SK-N-SH (cell line): Measurements from ENCODE around the gene HSP90AA1.

Source experiments
- CTCF ChIP-seq: fragments of 200-600 bp; sonication (generic); IDR thresholded peaks from 2 replicates; pipeline ENCODE4 v1.6.1; 2017; ENCODE audit warnings: antibody characterized with exemption, mild to moderate bottlenecking, moderate library complexity
- EP300 ChIP-seq, 2 experiments: IDR thresholded peaks; 2 replicates each; pipeline versions ENCODE4 v1.4.0 to v1.6.1; 2012; ENCODE audit warnings: borderline replicate concordance in 1 of 2, low read depth in 1 of 2, low read length in 1 of 2
- GATA2 ChIP-seq: sonication (generic); formaldehyde crosslinking; IDR thresholded peaks from 2 replicates; pipeline ENCODE4 v1.5.0; 2020; ENCODE audit warnings: mild to moderate bottlenecking, missing genetic modification reagents
- MAX ChIP-seq: IDR thresholded peaks from 2 replicates; pipeline ENCODE4 v1.4.0; 2012; ENCODE audit warnings: low read depth
- NRF1 ChIP-seq: IDR thresholded peaks from 2 replicates; pipeline ENCODE4 v1.6.1; 2012; ENCODE audit warnings: low read depth, mild to moderate bottlenecking, low read length
- POLR2AphosphoS5 ChIP-seq: IDR thresholded peaks from 2 replicates; pipeline ENCODE4 v1.6.1; 2012; ENCODE audit warnings: low read depth, low read length
- REST ChIP-seq: IDR thresholded peaks from 2 replicates; pipeline ENCODE4 v1.6.1; 2012; ENCODE audit warnings: mild to moderate bottlenecking, low read depth, low read length, moderate library complexity
- TAF1 ChIP-seq: IDR thresholded peaks from 2 replicates; pipeline ENCODE4 v1.6.1; 2012; ENCODE audit warnings: low read depth, mild to moderate bottlenecking, low read length, moderate library complexity, borderline replicate concordance

GRCh38 chr14:102105369-102105768, 18.5 kb upstream of the HSP90AA1 start:
- no peak for TF ChIP-seq CTCF
- TF ChIP-seq TAF1, result no peak
- TF ChIP-seq MAX, result no peak
- no peak for TF ChIP-seq EP300 (IDR thresholded peaks at IDR 0.05; ENCODE audit: borderline replicate concordance in 1 of 2, low read depth in 1 of 2, low read length in 1 of 2)
- no peak for TF ChIP-seq REST
- no peak for TF ChIP-seq POLR2AphosphoS5
- no peak for TF ChIP-seq NRF1
- no peak for TF ChIP-seq GATA2 (CRISPR knock-in tag)
